ENCODE data around the gene KIF6.
A peak's percentile ranks its signal among the peaks of the same experiment; 100 is the strongest.
"Not testable (repeated sequence)": the region's sequence is repeated elsewhere in the genome, so short reads cannot be mapped to it uniquely, and the experiment has no call there.

KIF6 gene

DNA sequence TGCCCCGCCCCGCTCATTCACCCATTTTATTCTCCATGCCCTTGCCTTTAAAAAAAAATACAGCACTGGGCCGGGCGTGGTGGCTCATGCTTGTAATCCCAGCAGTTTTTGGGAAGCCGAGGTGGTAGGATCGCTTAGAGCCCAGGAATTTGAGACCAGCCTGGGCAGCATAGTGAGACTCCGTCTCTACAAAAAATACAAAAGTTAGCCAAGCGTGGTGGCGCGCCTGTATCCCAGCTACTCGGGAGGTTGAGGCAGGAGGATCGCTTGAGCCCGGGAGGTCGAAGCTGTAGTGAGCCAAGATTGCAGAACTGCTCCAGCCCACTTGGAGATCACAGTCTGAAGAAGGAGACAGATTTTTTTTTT, 407 bp upstream of the KIF6 start:
- DNase-seq (ENCODE audit: low read depth in 2 of 2), result no peak
- H3K4me3 ChIP-seq (replicated peaks in 1 of 2; ENCODE audit: low read depth in 2 of 2, low read length in 2 of 2), result peak overlapping the region; percentile 66 to 68
- TF ChIP-seq, protein P1, sequence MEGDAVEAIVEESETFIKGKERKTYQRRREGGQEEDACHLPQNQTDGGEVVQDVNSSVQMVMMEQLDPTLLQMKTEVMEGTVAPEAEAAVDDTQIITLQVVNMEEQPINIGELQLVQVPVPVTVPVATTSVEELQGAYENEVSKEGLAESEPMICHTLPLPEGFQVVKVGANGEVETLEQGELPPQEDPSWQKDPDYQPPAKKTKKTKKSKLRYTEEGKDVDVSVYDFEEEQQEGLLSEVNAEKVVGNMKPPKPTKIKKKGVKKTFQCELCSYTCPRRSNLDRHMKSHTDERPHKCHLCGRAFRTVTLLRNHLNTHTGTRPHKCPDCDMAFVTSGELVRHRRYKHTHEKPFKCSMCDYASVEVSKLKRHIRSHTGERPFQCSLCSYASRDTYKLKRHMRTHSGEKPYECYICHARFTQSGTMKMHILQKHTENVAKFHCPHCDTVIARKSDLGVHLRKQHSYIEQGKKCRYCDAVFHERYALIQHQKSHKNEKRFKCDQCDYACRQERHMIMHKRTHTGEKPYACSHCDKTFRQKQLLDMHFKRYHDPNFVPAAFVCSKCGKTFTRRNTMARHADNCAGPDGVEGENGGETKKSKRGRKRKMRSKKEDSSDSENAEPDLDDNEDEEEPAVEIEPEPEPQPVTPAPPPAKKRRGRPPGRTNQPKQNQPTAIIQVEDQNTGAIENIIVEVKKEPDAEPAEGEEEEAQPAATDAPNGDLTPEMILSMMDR (IDR thresholded peaks at IDR 0.05; ENCODE audit: low read depth, low read length), result no peak

DNA sequence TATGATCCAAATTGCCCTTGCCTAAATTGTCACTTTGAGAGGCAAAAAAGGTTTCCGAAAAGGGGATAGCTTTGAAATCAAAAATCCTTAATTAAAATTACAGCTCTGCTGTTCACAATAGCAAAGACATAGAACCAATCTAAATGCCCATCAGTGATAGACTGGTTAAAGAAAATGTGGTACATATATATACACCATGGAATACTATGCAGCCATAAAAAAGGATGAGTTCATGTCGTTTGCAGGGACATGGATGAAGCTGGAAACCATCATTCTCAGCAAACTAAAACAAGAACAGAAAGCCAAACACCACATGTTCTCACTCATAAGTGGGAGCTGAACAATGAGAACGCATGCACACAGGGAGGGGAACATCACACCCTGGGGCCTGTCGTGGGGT, 1.9 kb downstream of the KIF6 start:
- DNase-seq (ENCODE audit: low read depth in 2 of 2); H3K4me3 ChIP-seq (replicated peaks in 1 of 2; ENCODE audit: low read depth in 2 of 2, low read length in 2 of 2): not testable (repeated sequence)

DNA sequence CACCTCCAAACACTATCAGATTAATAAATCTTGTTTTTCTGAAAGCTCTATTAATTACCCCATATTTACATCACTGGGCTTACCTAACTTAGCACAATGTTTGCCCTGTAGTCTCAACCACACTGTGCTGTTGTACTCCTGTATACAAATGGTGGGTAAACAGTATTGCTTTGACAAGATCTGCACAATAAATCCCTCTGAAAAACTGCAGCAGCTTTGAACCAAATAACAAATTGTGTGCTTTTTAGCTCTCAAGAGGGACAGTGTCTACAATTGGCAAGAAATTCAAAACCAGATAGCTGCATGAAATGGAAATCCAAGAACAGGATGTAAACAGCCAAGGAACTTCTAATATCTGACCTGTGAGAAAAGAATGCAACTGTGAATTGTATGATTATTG, 10.4 kb downstream of the KIF6 start:
- DNase-seq (ENCODE audit: low read depth in 2 of 2), result no peak
- H3K4me3 ChIP-seq (replicated peaks in 1 of 2; ENCODE audit: low read depth in 2 of 2, low read length in 2 of 2), result no peak overlapping the region
- TF ChIP-seq, protein P1 (IDR thresholded peaks at IDR 0.05; ENCODE audit: low read depth, low read length), result no peak

DNA sequence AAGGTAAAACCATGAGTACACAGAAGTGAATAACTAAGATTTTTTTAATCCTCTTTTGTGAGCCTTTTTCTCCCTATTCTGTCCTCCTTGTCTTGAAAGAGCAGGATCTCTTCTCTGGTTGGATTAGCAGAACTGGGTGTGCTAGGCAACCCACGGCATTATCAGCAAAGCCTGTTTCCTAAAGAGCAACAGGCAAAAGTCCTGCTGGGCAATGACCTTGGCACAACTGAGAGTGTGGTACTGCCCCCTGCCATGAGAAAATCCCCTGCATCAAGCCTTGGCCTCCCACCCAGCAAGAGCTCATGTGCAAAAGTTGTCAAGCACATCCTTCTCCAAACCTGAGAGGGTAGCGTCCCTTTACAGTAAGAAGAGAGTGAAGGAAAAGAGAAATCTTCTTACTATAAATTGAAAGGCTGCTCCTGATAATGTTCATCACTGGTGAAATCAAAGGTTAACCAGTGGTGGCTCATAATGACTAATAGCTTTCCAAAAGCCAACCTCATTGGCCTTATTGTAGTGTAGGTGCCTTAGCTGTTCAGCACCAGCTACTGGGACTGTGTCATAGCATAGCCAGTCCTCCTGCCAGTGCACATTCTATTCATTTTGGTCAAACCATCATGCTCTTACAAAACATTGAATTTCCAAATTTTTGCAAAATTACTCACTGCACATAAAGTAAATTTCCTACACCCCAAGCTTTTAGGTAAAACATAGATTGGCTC, 17.1 kb downstream of the KIF6 start:
- no peak overlapping the region for H3K4me3 ChIP-seq (replicated peaks in 1 of 2; ENCODE audit: low read depth in 2 of 2, low read length in 2 of 2)
- DNase-seq (ENCODE audit: low read depth in 2 of 2), result peak in 1 of 2 donors; percentile 33
- TF ChIP-seq, protein P1 (IDR thresholded peaks at IDR 0.05; ENCODE audit: low read depth, low read length), result no peak

DNA sequence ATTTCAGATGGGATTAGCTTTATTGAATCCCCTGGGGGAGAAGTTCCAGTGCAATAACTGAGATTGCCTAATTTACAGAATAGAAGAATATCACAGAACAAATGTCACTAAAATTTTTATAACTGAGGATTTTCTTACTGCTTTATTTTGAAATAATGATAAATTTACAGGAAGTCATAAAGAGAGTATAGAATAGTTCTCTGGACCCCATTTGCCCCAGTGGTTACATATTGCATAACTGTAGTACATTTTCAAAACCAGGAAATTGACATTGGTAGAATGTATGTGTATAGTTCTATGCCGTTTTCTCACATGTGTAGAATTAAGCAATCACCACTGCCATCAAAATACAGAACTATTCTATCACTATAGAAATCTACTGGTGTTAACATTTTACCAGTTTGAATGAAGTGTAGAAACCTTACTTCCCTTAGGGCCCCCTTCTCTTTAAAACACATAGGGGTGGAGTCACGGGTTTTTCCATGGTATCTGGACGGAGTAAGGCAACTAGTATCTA, 18.3 kb downstream of the KIF6 start:
- no peak for DNase-seq (ENCODE audit: low read depth in 2 of 2)
- H3K4me3 ChIP-seq (replicated peaks in 1 of 2; ENCODE audit: low read depth in 2 of 2, low read length in 2 of 2), result no peak overlapping the region
- TF ChIP-seq, protein P1 (IDR thresholded peaks at IDR 0.05; ENCODE audit: low read depth, low read length), result no peak

DNA sequence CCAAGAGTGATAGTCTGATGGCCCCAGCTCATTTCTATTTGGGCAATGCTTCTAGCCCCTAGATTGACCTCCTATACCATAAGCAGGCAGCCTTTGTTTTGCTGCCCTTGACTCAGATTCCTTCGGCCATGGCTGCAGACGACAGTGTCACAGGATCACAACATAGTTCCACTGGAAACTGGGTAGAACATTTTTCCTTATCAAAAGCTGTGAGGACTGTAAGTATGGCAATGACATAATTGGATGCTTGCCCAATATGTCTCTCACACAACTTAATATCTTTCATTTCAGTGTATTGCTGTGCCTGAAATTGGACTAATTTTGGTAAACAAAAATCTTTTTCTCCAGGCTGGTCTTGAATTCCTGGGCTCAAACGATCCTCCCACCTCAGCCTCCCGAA, 22.9 kb downstream of the KIF6 start:
- DNase-seq (ENCODE audit: low read depth in 2 of 2), result no peak
- TF ChIP-seq, protein P1 (IDR thresholded peaks at IDR 0.05; ENCODE audit: low read depth, low read length), result no peak
- H3K4me3 ChIP-seq (replicated peaks in 1 of 2; ENCODE audit: low read depth in 2 of 2, low read length in 2 of 2), result no peak overlapping the region

DNA sequence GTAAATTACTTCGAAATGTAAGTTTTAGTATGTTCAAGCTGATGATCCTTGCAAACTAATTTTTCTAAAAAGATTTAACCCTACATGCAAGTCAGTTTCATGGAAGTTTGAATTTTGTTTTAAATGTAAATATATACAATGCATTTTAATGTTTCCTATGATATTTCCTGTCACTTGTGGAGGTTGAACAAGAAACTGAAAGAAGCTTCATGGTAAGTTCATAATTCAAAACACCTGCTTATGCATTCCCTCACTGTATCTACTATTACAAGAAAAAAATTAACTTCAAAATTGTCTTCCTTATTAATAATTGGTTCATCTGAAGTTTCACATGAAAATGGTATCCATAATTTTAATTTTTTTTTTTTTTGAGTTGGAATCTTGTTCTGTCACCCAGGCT, 24.8 kb downstream of the KIF6 start:
- H3K4me3 ChIP-seq (replicated peaks in 1 of 2; ENCODE audit: low read depth in 2 of 2, low read length in 2 of 2), result no peak overlapping the region

More for the DNA sequence above, 24.8 kb downstream of the KIF6 start:
- TF ChIP-seq, protein P1 (IDR thresholded peaks at IDR 0.05; ENCODE audit: low read depth, low read length), result no peak
- no peak for DNase-seq (ENCODE audit: low read depth in 2 of 2)

All from cardiac fibroblast (primary cell).